ENCODE data around the gene CCDC18. TPM values are rescaled to one million over a fixed set of nuclear protein-coding genes. Genes with fewer than 3 reads are reported as not detected.
"Not testable (repeated sequence)": the region's sequence is repeated elsewhere in the genome, so short reads cannot be mapped to it uniquely, and the experiment has no call there.

The CCDC18 gene
- total and polyA plus RNA-seq, 4 donors = 2.7 to 8.5 (median 7.2) TPM

DNA sequence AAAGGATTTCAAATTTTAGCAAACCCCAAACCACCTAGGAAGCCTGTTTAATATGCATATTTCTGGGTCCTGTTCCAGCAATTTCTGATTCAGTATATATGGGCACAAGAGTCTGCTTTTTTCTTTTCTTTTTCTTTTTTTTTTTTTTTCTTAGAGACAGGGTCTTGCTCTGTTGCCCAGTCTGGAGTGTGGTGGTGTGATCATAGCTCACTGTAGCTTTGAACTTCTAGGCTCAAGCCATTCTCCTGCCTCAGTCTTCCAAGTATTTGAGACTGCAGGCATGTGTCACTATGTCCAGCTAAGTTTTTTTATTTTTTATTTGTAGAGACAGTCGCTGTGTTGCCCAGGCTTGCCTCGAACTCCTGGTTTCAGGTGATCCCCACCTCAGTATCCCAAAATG, 34.8 kb downstream of the CCDC18 start (continued):
- TF ChIP-seq, protein P1, sequence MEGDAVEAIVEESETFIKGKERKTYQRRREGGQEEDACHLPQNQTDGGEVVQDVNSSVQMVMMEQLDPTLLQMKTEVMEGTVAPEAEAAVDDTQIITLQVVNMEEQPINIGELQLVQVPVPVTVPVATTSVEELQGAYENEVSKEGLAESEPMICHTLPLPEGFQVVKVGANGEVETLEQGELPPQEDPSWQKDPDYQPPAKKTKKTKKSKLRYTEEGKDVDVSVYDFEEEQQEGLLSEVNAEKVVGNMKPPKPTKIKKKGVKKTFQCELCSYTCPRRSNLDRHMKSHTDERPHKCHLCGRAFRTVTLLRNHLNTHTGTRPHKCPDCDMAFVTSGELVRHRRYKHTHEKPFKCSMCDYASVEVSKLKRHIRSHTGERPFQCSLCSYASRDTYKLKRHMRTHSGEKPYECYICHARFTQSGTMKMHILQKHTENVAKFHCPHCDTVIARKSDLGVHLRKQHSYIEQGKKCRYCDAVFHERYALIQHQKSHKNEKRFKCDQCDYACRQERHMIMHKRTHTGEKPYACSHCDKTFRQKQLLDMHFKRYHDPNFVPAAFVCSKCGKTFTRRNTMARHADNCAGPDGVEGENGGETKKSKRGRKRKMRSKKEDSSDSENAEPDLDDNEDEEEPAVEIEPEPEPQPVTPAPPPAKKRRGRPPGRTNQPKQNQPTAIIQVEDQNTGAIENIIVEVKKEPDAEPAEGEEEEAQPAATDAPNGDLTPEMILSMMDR (IDR thresholded peaks at IDR 0.05; ENCODE audit: low read depth, low read length, missing input control) = no peak
- TF ChIP-seq FOXA1 (IDR thresholded peaks at IDR 0.05) = no peak

DNA sequence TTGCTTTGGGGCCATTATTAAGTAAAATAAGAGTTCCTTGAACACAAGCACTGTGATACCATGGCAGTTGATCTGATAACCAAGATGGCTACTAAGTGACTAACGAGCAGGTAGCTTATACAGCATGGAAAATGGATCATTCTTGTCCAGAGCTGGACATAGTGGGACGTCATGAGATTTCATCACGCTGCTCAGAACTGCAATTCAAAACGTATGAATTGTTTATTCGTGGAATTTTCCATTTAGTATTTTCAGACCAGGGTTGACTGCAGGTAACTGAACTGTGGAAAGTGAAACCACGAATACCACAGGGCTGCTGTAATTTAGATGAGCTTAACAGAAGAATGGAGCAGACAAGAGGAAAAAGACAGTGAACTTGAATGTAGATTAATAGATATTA, 38.9 kb downstream of the CCDC18 start:
- peak overlapping the region; percentile 3 to 49 for H3K9ac ChIP-seq (ENCODE audit: low read depth in 1 of 2, low read length in 2 of 2)
- peak overlapping the region in 1 of 2 donors; percentile 21 for H3K27ac ChIP-seq (ENCODE audit: low read depth in 1 of 2, low read length in 2 of 2)
- no peaks in the 10 kb centered on the region for H3K27me3 ChIP-seq (ENCODE audit: control insufficient read depth in 4 of 4, insufficient read depth in 4 of 4, low read length in 3 of 4)
- TF ChIP-seq RXRA (IDR thresholded peaks at IDR 0.05) = no peak
- no peak for TF ChIP-seq GABPA (IDR thresholded peaks at IDR 0.05 in 1 of 2, conservative IDR thresholded peaks at IDR 0.05 in 1 of 2)
- no peak for TF ChIP-seq JUND (IDR thresholded peaks at IDR 0.05)
- TF ChIP-seq, protein P2, sequence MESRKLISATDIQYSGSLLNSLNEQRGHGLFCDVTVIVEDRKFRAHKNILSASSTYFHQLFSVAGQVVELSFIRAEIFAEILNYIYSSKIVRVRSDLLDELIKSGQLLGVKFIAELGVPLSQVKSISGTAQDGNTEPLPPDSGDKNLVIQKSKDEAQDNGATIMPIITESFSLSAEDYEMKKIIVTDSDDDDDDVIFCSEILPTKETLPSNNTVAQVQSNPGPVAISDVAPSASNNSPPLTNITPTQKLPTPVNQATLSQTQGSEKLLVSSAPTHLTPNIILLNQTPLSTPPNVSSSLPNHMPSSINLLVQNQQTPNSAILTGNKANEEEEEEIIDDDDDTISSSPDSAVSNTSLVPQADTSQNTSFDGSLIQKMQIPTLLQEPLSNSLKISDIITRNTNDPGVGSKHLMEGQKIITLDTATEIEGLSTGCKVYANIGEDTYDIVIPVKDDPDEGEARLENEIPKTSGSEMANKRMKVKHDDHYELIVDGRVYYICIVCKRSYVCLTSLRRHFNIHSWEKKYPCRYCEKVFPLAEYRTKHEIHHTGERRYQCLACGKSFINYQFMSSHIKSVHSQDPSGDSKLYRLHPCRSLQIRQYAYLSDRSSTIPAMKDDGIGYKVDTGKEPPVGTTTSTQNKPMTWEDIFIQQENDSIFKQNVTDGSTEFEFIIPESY (IDR thresholded peaks at IDR 0.05) = no peak
- TF ChIP-seq, protein P3, sequence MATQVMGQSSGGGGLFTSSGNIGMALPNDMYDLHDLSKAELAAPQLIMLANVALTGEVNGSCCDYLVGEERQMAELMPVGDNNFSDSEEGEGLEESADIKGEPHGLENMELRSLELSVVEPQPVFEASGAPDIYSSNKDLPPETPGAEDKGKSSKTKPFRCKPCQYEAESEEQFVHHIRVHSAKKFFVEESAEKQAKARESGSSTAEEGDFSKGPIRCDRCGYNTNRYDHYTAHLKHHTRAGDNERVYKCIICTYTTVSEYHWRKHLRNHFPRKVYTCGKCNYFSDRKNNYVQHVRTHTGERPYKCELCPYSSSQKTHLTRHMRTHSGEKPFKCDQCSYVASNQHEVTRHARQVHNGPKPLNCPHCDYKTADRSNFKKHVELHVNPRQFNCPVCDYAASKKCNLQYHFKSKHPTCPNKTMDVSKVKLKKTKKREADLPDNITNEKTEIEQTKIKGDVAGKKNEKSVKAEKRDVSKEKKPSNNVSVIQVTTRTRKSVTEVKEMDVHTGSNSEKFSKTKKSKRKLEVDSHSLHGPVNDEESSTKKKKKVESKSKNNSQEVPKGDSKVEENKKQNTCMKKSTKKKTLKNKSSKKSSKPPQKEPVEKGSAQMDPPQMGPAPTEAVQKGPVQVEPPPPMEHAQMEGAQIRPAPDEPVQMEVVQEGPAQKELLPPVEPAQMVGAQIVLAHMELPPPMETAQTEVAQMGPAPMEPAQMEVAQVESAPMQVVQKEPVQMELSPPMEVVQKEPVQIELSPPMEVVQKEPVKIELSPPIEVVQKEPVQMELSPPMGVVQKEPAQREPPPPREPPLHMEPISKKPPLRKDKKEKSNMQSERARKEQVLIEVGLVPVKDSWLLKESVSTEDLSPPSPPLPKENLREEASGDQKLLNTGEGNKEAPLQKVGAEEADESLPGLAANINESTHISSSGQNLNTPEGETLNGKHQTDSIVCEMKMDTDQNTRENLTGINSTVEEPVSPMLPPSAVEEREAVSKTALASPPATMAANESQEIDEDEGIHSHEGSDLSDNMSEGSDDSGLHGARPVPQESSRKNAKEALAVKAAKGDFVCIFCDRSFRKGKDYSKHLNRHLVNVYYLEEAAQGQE (IDR thresholded peaks at IDR 0.05) = no peak
- TF ChIP-seq, protein P4, sequence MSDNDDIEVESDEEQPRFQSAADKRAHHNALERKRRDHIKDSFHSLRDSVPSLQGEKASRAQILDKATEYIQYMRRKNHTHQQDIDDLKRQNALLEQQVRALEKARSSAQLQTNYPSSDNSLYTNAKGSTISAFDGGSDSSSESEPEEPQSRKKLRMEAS (IDR thresholded peaks at IDR 0.05) = no peak
- TF ChIP-seq, protein P1 (IDR thresholded peaks at IDR 0.05; ENCODE audit: low read depth, low read length, missing input control) = no peak
- TF ChIP-seq FOXA2 (IDR thresholded peaks at IDR 0.05) = no peak
- TF ChIP-seq EGR1 (IDR thresholded peaks at IDR 0.05; ENCODE audit: low read depth in 2 of 2) = no peak
- TF ChIP-seq, protein P5, sequence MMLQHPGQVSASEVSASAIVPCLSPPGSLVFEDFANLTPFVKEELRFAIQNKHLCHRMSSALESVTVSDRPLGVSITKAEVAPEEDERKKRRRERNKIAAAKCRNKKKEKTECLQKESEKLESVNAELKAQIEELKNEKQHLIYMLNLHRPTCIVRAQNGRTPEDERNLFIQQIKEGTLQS (IDR thresholded peaks at IDR 0.05) = no peak
- no peak for TF ChIP-seq NR2F2 (IDR thresholded peaks at IDR 0.05)
- no peak for TF ChIP-seq YY1 (IDR thresholded peaks at IDR 0.05)
- TF ChIP-seq FOXA1 (IDR thresholded peaks at IDR 0.05) = no peak
- TF ChIP-seq TAF1 (conservative IDR thresholded peaks at IDR 0.05) = no peak
- no peak for TF ChIP-seq RAD21 (IDR thresholded peaks at IDR 0.05)
- no peak for TF ChIP-seq HNF4G (IDR thresholded peaks at IDR 0.05)
- H3K4me1 ChIP-seq (ENCODE audit: control insufficient read depth in 4 of 4, insufficient read depth in 4 of 4, low read length in 3 of 4) = no peaks in the 10 kb centered on the region
- H3K9me3 ChIP-seq (ENCODE audit: control insufficient read depth in 4 of 4, low read length in 3 of 4) = no peaks in the 10 kb centered on the region
- peaks cover 0 to 2% (median 0%) of the 10 kb centered on the region in 4 donors for H3K36me3 ChIP-seq (ENCODE audit: control insufficient read depth in 4 of 4, insufficient read depth in 3 of 4, low read depth in 1 of 4, low read length in 3 of 4)
- H3K4me3 ChIP-seq (ENCODE audit: low read depth in 1 of 3, low read length in 3 of 3) = peak overlapping the region in 1 of 3 donors; percentile 56
- WGBS = 63% methylated on average over 6 of the region's 6 CpGs
- no peak for DNase-seq (ENCODE audit: low spot score)

DNA sequence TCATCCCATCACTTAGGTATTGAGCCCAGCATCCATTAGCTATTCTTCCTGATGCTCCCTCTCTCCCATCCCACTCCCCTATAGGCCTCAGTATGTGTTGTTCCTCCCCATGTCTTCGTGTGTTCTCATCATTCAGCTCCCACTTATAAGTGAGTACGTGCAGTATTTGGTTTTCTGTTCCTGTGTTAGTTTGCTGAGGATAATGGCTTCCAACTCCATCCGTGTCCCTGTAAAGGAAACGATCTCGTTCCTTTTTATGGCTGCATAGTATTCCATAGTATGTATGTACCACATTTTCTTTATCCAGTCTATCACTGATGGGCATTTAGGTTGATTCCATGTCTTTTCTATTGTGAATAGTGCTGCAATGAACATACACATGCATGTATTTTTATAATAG, 40.2 kb downstream of the CCDC18 start:
- H3K27ac ChIP-seq (ENCODE audit: low read depth in 1 of 2, low read length in 2 of 2); H3K9me3 ChIP-seq (ENCODE audit: control insufficient read depth in 4 of 4, low read length in 3 of 4); H3K36me3 ChIP-seq (ENCODE audit: control insufficient read depth in 4 of 4, insufficient read depth in 3 of 4, low read depth in 1 of 4, low read length in 3 of 4); H3K4me1 ChIP-seq (ENCODE audit: control insufficient read depth in 4 of 4, insufficient read depth in 4 of 4, low read length in 3 of 4); H3K9ac ChIP-seq (ENCODE audit: low read depth in 1 of 2, low read length in 2 of 2); H3K4me3 ChIP-seq (ENCODE audit: low read depth in 1 of 3, low read length in 3 of 3); DNase-seq (ENCODE audit: low spot score); H3K27me3 ChIP-seq (ENCODE audit: control insufficient read depth in 4 of 4, insufficient read depth in 4 of 4, low read length in 3 of 4): not testable (repeated sequence)
- WGBS = 80% methylated on average over 5 of the region's 5 CpGs
